Gastroesophageal sphincter (tissue), 4 donors: Measurements from ENCODE around the gene PBX1. TPM values are rescaled to one million over a fixed set of nuclear protein-coding genes. Genes with fewer than 3 reads are reported as not detected.
A peak's percentile ranks its signal among the peaks of the same experiment; 100 is the strongest.

Source experiments
- ATAC-seq: fragments of 150-250 bp; one replicate; pipeline ENCODE4 v1.9.1; 2016; ENCODE audit warnings: mild to moderate bottlenecking, moderate library complexity
- H3K27ac ChIP-seq, 4 donors: fragments of 200-600 bp; sonication (generic) in 3 of 4; 1 replicate in 3 of 4; 2 replicates in 1 of 4; pipeline ENCODE4 v1.5.1; 2016 to 2019
- H3K27me3 ChIP-seq: fragments of 200-600 bp; sonication (generic); one replicate; pipeline ENCODE4 v1.5.1; 2019
- H3K36me3 ChIP-seq, 2 donors: fragments of 200-600 bp; sonication (generic); one replicate each; pipeline ENCODE4 v1.5.1; 2019; ENCODE audit warnings: control low read depth in 1 of 2
- H3K4me1 ChIP-seq, 3 donors: fragments of 200-600 bp; sonication (generic); 1 replicate in 2 of 3; 2 replicates in 1 of 3; pipeline ENCODE4 v1.5.1; 2016 to 2019; ENCODE audit warnings: control low read depth in 2 of 3
- H3K4me3 ChIP-seq, 2 donors: fragments of 200-600 bp; sonication (generic); one replicate each; pipeline ENCODE4 v1.5.1; 2019; ENCODE audit warnings: mild to moderate bottlenecking in 1 of 2, moderate library complexity in 1 of 2
- H3K9me3 ChIP-seq, 3 donors: fragments of 200-600 bp; sonication (generic); one replicate each; pipeline ENCODE4 v1.5.1; 2017 to 2019; ENCODE audit warnings: control low read depth in 2 of 3
- EP300 ChIP-seq: sonication (generic); formaldehyde crosslinking; IDR thresholded peaks from one replicate; pipeline ENCODE4 v1.6.1; 2017; ENCODE audit warnings: antibody characterized with exemption, mild to moderate bottlenecking
- POLR2A ChIP-seq, 2 donors: fragments of 450-650 bp; IDR thresholded peaks; one replicate each; pipeline ENCODE4 v1.6.1; 2017; ENCODE audit warnings: antibody characterized with exemption in 2 of 2, mild to moderate bottlenecking in 2 of 2, moderate library complexity in 1 of 2
- POLR2AphosphoS5 ChIP-seq: sonication (generic); formaldehyde crosslinking; IDR thresholded peaks from one replicate; pipeline ENCODE4 v1.6.1; 2017; ENCODE audit warnings: antibody characterized with exemption
- WGBS, 2 donors: methylation state at CpG; one replicate each; pipeline ENCODE4 v1.1.5; 2018; ENCODE audit warnings: low coverage in 1 of 2; 5-methylcytosine and 5-hydroxymethylcytosine counted together
- total RNA-seq, 4 donors: library from RNA; depleted of rRNA; stranded (reverse); fragments of >200 nt; gene quantifications; one replicate each; pipeline ENCODE4 v1.1.0, GENCODE V29; 2016
- TF ChIP-seq, protein P1 (sequence below), 4 experiments: fragments of 200-600 bp in 2 of 4; fragments of 450-650 bp in 2 of 4; sonication (generic) in 1 of 4; IDR thresholded peaks; one replicate each; pipeline ENCODE4 v1.5.1; 2017 to 2019; ENCODE audit warnings: antibody characterized with exemption in 4 of 4, mild to moderate bottlenecking in 2 of 4, moderate library complexity in 2 of 4

The PBX1 gene
- total RNA-seq, 4 donors from 2014 or later = 75.8 to 177 (median 140) TPM

DNA sequence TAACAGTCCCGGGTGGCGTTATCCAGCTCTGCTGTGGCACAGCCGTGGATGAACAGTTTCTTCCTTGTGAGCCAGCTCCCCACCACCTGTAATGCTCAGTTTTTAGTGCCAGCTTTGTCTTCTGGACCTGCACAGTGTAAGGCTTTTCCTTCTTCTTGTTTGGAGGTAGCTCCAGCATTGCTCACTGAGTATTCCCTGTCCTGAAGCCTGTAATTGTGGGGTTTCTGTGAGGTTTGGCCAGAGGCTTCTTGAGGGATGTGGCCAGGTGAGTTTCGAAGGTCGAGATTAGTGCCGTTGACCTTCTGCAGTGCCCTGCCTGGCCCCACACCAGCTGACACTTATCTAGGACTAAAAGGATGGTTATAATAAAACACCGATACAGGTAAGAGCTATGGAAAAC lies 75.0 kb downstream of the PBX1 start:
- 66 to 72% methylated on average over 6 to 7 of the region's 7 CpGs for WGBS, 2 donors

DNA sequence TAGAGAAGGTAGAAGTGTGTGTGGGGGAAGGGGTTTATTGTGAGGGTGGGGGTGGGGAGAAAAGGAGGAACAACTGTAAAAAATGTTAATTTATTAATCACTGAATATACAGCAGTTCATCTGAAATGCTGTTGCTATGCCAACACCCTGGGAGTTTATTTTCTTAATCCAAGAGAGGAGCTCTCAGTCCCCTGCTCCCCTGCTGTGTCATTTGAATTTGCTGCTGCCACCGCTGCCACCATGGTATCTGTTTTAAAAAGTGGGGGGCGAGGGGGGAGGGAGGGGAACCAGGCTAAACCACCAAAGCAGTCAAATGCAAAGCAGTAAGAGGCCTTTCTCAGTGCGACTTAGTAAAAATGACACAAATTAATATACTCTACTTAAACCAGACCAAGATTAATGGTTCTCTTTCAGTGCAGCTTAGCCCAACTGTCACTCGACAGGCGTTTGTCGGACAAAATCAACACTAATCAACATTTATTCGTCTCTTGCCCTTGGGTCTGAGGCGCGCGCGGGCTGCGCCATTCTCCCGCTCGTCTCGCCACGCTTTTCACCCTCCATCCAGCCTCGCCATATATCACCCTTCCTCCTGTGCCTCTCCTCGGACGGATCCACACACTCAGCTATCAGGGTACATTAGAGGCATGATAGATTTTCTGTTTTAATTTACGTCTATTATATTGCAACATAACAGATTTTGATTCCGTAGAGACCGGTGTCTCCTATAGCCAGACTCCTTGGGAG lies 76.2 kb downstream of the PBX1 start:
- H3K36me3 ChIP-seq = no peaks in the 10 kb centered on the region
- no peak for ATAC-seq
- peaks cover 40 to 97% (median 43%) of the 10 kb centered on the region in 3 donors for H3K4me1 ChIP-seq
- H3K9me3 ChIP-seq = no peaks in the 10 kb centered on the region
- H3K4me3 ChIP-seq = no peak overlapping the region
- TF ChIP-seq, protein P1, sequence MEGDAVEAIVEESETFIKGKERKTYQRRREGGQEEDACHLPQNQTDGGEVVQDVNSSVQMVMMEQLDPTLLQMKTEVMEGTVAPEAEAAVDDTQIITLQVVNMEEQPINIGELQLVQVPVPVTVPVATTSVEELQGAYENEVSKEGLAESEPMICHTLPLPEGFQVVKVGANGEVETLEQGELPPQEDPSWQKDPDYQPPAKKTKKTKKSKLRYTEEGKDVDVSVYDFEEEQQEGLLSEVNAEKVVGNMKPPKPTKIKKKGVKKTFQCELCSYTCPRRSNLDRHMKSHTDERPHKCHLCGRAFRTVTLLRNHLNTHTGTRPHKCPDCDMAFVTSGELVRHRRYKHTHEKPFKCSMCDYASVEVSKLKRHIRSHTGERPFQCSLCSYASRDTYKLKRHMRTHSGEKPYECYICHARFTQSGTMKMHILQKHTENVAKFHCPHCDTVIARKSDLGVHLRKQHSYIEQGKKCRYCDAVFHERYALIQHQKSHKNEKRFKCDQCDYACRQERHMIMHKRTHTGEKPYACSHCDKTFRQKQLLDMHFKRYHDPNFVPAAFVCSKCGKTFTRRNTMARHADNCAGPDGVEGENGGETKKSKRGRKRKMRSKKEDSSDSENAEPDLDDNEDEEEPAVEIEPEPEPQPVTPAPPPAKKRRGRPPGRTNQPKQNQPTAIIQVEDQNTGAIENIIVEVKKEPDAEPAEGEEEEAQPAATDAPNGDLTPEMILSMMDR (IDR thresholded peaks at IDR 0.05) = no peak
- TF ChIP-seq POLR2A (IDR thresholded peaks at IDR 0.05) = no peak
- TF ChIP-seq POLR2AphosphoS5 = no peak
- TF ChIP-seq EP300 = no peak
- H3K27ac ChIP-seq = peak overlapping the region; percentile 7 to 89 (median 80)
- WGBS, 2 donors = 41 to 80% methylated on average over 20 to 22 of the region's 22 CpGs
- no peaks in the 10 kb centered on the region for H3K27me3 ChIP-seq

More for the DNA sequence above, 75.0 kb downstream of the PBX1 start:
- TF ChIP-seq POLR2A (IDR thresholded peaks at IDR 0.05) (no peak), EP300 (no peak), POLR2AphosphoS5 (no peak)
- TF ChIP-seq, protein P1 (IDR thresholded peaks at IDR 0.05) = no peak
- H3K27ac ChIP-seq = peak overlapping the region; percentile 7 to 89 (median 80)
- H3K36me3 ChIP-seq = no peaks in the 10 kb centered on the region
- H3K4me3 ChIP-seq = no peak overlapping the region
- no peaks in the 10 kb centered on the region for H3K9me3 ChIP-seq
- ATAC-seq = no peak
- H3K27me3 ChIP-seq = no peaks in the 10 kb centered on the region
- H3K4me1 ChIP-seq = peaks cover 35 to 97% (median 37%) of the 10 kb centered on the region in 3 donors

DNA sequence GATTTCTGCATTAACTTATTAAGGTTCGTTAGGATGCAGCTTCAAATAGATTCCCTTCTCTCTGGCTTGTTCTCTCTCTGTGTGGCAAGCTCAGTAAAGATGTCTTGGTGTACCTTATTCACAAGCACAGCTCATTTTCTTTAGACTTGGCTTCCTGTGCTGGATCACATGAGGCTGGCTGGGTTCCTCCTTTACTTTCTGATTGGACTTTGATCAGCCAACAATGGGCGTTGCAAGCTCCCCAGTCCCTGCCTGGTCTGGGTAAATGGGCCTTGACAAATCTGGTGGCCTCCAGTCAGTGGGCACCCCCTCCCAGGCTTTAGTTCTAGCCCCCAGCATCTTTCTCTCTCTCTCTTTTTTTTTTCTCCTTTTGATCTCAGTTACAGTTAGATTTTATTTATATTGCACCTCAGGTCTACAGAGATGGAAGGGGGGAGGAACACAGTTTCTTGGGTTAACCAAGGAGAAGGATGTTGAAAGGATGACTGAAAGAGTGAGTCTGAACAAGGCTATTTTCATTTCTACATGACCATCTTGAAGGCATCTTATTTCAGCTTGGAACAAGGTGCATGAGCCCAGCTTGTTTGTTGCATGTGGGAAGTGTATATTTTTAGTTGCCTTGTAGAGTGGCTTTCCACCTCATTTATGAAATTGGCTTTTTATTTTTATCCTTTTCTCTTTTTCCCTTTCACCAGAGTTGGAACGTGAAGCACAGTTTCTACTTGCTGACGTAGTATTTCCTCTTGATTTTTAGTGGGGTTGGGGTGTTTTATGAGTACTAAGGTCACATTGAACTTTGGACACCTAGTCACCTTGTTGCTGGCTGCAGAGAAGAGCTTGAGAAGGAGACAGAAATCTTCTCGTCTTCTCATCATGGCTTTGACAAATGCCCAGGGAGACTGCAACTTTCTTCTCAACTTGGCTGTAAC lies 77.1 kb downstream of the PBX1 start:
- H3K4me1 ChIP-seq = peaks cover 36 to 97% (median 44%) of the 10 kb centered on the region in 3 donors
- TF ChIP-seq POLR2A (IDR thresholded peaks at IDR 0.05) (no peak), POLR2AphosphoS5 (no peak), EP300 (no peak)
- TF ChIP-seq, protein P1 (IDR thresholded peaks at IDR 0.05) = no peak
- 30 to 35% methylated on average over 4 to 5 of the region's 5 CpGs for WGBS, 2 donors

DNA sequence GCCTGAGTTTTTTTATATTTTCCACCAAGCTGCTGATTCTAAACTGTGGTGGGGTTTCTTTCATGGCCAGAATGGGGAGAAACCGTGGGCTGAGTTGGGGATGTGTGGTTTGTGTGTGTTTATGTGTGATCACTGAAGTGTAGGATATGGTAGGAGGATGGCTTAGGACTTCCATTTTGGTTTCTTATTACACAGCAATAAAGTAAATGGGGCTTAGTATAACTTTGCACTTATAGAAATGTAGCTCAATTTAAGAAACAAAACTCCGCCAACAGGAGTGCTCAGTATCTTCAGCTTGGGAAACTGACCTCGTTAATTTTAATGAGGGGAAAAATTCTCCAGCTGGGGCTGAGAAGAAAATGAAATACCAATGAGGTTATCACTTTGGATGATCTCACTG lies 77.8 kb downstream of the PBX1 start:
- Histone ChIP-seq H3K36me3 (no peaks in the 10 kb centered on the region), H3K4me1 (peaks cover 36 to 97% (median 50%) of the 10 kb centered on the region in 3 donors), H3K4me3 (no peak overlapping the region), H3K27me3 (no peaks in the 10 kb centered on the region), H3K27ac (peak overlapping the region; percentile 62 to 89 (median 80)), H3K9me3 (no peaks in the 10 kb centered on the region)
- ATAC-seq = no peak
- WGBS, 2 donors = 69 to 83% methylated on average over 2 to 3 of the region's 3 CpGs
- no peak for TF ChIP-seq POLR2AphosphoS5
- TF ChIP-seq EP300 = no peak
- TF ChIP-seq, protein P1 (IDR thresholded peaks at IDR 0.05) = no peak
- TF ChIP-seq POLR2A (IDR thresholded peaks at IDR 0.05) = no peak

More for the DNA sequence above, 77.1 kb downstream of the PBX1 start:
- Histone ChIP-seq H3K4me3 (no peak overlapping the region), H3K27ac (peak overlapping the region; percentile 25 to 89 (median 80)), H3K27me3 (no peaks in the 10 kb centered on the region), H3K9me3 (no peaks in the 10 kb centered on the region), H3K36me3 (no peaks in the 10 kb centered on the region)
- no peak for ATAC-seq
